ENCODE measurements around the gene DBNDD1.
"Not testable (repeated sequence)": the region's sequence is repeated elsewhere in the genome, so short reads cannot be mapped to it uniquely, and the experiment has no call there.

DBNDD1 gene

GRCh38 chr16:89987169-89987568 is 32.1 kb downstream of the DBNDD1 start:
- no peak for DNase-seq

- DNase-seq, result no peak
Measured at GRCh38 chr16:89986600-89986999, 32.7 kb downstream of the DBNDD1 start.

- no peak for DNase-seq
Measured at GRCh38 chr16:89985219-89985618, 34.0 kb downstream of the DBNDD1 start.

- no peak for DNase-seq
Measured at GRCh38 chr16:89984216-89984615, 35.0 kb downstream of the DBNDD1 start.

GRCh38 chr16:89983536-89983935 is 35.7 kb downstream of the DBNDD1 start:
- DNase-seq, result no peak

- no peak for DNase-seq
Measured at GRCh38 chr16:89982318-89982717, 36.9 kb downstream of the DBNDD1 start.

GRCh38 chr16:89981414-89981813 is 37.8 kb downstream of the DBNDD1 start:
- DNase-seq, result no peak

- DNase-seq, result no peak
Measured at GRCh38 chr16:89974870-89975269, 44.4 kb downstream of the DBNDD1 start.

- no peak for DNase-seq
Measured at GRCh38 chr16:89973654-89974335, 45.5 kb downstream of the DBNDD1 start.

GRCh38 chr16:89973235-89973634 is 46.0 kb downstream of the DBNDD1 start:
- no peak for DNase-seq

- peak; percentile 91 for DNase-seq
Measured at GRCh38 chr16:89972244-89973234, 46.7 kb downstream of the DBNDD1 start.

GRCh38 chr16:89971495-89972243 is 47.6 kb downstream of the DBNDD1 start:
- DNase-seq, result no peak

- no peak for DNase-seq
Measured at GRCh38 chr16:89969741-89970410, 49.4 kb downstream of the DBNDD1 start.

- not testable (repeated sequence) for DNase-seq
Measured at GRCh38 chr16:89968074-89968473, 51.2 kb downstream of the DBNDD1 start.

GRCh38 chr16:89967436-89967835 is 51.8 kb downstream of the DBNDD1 start:
- not testable (repeated sequence) for DNase-seq

- no peak for DNase-seq
Measured at GRCh38 chr16:89966756-89967155, 52.5 kb downstream of the DBNDD1 start.

- no peak for DNase-seq
Measured at GRCh38 chr16:89965447-89966225, 53.6 kb downstream of the DBNDD1 start.

GRCh38 chr16:89964201-89964600 is 55.1 kb downstream of the DBNDD1 start:
- no peak for DNase-seq

- DNase-seq, result no peak
Measured at GRCh38 chr16:89962754-89963498, 56.3 kb downstream of the DBNDD1 start.

GRCh38 chr16:89961920-89962319 is 57.3 kb downstream of the DBNDD1 start:
- no peak for DNase-seq

- DNase-seq, result no peak
Measured at GRCh38 chr16:89960966-89961365, 58.3 kb downstream of the DBNDD1 start.

All from fibroblast of skin of back (primary cell).